Body of pancreas (tissue), 4 donors: ENCODE results near the gene LYPLA2. TPM values are rescaled to one million over a fixed set of nuclear protein-coding genes. Genes with fewer than 3 reads are reported as not detected.
"Not testable (repeated sequence)": the region's sequence is repeated elsewhere in the genome, so short reads cannot be mapped to it uniquely, and the experiment has no call there.

Experiments
- ATAC-seq: fragments of 150-250 bp; one replicate; pipeline ENCODE4 v1.9.1; 2016
- DNase-seq, 4 donors: peaks; one replicate each; pipeline ENCODE4 v3.0.0-alpha.2; 2019
- H3K27ac ChIP-seq, 4 donors: fragments of 200-600 bp; sonication (generic); 1 replicate in 3 of 4; 2 replicates in 1 of 4; pipeline versions ENCODE4 v1.5.1 to v1.6.1; 2016 to 2019; ENCODE audit warnings: mild to moderate bottlenecking in 1 of 4, mixed read lengths in 1 of 4, moderate library complexity in 1 of 4
- H3K27me3 ChIP-seq, 2 donors: fragments of 200-600 bp; sonication (generic); one replicate each; pipeline ENCODE4 v1.6.0; 2016; ENCODE audit warnings: mild to moderate bottlenecking in 1 of 2
- H3K36me3 ChIP-seq, 2 donors: fragments of 200-600 bp; sonication (generic); replicated peaks in 1 of 2; 2 replicates each; pipeline ENCODE4 v1.5.1; 2016; ENCODE audit warnings: low read depth in 2 of 2; ENCODE audit not compliant: insufficient read depth in 1 of 2
- H3K4me1 ChIP-seq: fragments of 200-600 bp; sonication (generic); one replicate; pipeline ENCODE4 v1.6.0; 2016
- H3K4me3 ChIP-seq, 2 donors: fragments of 200-600 bp; sonication (generic); 1 replicate in 1 of 2; 2 replicates in 1 of 2; pipeline ENCODE4 v1.5.1; 2016 to 2019
- H3K9me3 ChIP-seq, 3 donors: fragments of 200-600 bp; sonication (generic); 1 replicate in 2 of 3; 2 replicates in 1 of 3; pipeline ENCODE4 v1.5.1; 2016
- POLR2A ChIP-seq, 3 donors: fragments of 450-650 bp; IDR thresholded peaks; one replicate each; pipeline ENCODE4 v1.6.1; 2016; ENCODE audit warnings: antibody characterized with exemption in 3 of 3, mild to moderate bottlenecking in 2 of 3
- WGBS, 2 donors: methylation state at CpG; one replicate each; pipeline ENCODE4 v1.1.5; 2017; 5-methylcytosine and 5-hydroxymethylcytosine counted together
- intact Hi-C: fragments of 100-400 bp; cut with DNase I; formaldehyde crosslinking; loops from one replicate; pipeline ENCODE4 v1.15.1; 2023
- total RNA-seq, 2 donors: library from RNA; depleted of rRNA; stranded (reverse); fragments of >200 nt; gene quantifications; one replicate each; pipeline ENCODE4 v1.1.0, GENCODE V29; 2016
- TF ChIP-seq, protein P1 (sequence below), 7 experiments: fragments of 450-650 bp in 4 of 7; fragments of 200-600 bp in 3 of 7; sonication (generic) in 3 of 7; IDR thresholded peaks; one replicate each; pipeline ENCODE4 v1.5.1; 2016 to 2019; ENCODE audit warnings: antibody characterized with exemption in 7 of 7

LYPLA2 gene
- total RNA-seq, 2 donors from 2014 or later, result 20.4 to 28.5 TPM

DNA sequence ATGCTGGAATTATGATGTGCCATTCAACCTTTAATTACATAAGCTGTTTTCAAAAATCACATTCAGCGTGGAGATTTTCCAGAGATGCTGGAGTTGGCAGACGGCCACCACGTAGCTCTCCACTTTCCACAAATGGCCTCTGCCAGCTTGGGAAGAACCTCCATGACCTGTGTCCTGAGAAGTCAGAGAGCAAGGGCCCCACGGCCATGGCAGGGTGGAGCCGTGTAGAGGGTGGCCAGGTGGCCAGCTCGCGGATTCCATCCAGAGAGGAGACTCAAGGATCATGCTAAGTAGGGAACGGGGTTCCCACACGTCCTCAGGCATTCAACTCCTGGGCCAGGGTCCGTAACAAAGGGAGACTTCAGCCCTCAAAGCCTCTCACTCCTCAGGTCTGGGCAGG lies 10.9 kb downstream of the LYPLA2 start:
- H3K27me3 ChIP-seq, result no peaks in the 10 kb centered on the region
- no peaks in the 10 kb centered on the region for H3K9me3 ChIP-seq
- intact Hi-C loops, result no loop called here
- H3K36me3 ChIP-seq, result no peaks in the 10 kb centered on the region
- ATAC-seq, result no peak
- TF ChIP-seq, protein P1, sequence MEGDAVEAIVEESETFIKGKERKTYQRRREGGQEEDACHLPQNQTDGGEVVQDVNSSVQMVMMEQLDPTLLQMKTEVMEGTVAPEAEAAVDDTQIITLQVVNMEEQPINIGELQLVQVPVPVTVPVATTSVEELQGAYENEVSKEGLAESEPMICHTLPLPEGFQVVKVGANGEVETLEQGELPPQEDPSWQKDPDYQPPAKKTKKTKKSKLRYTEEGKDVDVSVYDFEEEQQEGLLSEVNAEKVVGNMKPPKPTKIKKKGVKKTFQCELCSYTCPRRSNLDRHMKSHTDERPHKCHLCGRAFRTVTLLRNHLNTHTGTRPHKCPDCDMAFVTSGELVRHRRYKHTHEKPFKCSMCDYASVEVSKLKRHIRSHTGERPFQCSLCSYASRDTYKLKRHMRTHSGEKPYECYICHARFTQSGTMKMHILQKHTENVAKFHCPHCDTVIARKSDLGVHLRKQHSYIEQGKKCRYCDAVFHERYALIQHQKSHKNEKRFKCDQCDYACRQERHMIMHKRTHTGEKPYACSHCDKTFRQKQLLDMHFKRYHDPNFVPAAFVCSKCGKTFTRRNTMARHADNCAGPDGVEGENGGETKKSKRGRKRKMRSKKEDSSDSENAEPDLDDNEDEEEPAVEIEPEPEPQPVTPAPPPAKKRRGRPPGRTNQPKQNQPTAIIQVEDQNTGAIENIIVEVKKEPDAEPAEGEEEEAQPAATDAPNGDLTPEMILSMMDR (IDR thresholded peaks at IDR 0.05), result no peak
- no peak for TF ChIP-seq POLR2A (IDR thresholded peaks at IDR 0.05)
- peaks cover 33% of the 10 kb centered on the region for H3K4me1 ChIP-seq
- peak overlapping the region; percentile 94 to 97 (median 96) for H3K27ac ChIP-seq
- peak in 1 of 4 donors; percentile 25 for DNase-seq
- H3K4me3 ChIP-seq, result no peak overlapping the region
- 50 to 53% methylated on average over 2 to 10 of the region's 10 CpGs for WGBS, 2 donors

DNA sequence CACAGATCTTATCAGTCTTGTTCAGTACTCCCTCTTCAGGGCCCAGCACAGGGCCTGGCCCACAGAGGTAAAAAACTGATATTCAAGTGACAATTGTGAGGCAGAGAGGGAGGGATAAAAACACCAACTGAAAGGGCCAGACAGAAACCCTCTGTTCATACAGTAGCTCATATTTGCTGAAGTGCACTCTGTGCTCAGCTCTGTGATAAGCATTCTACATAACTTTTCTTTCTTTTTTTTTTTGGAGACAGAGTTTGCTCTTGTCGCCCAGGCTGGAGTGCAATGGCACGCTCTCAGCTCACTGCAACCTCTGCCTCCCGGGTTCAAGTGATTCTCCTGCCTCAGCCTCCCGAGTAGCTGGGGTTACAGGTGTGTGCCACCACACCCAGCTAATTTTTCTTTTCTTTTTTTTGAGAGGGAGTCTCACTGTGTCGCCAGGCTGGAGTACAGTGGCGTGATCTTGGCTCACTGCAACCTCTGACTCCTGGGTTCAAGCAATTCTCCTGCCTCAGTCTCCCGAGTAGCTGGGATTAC lies 11.9 kb downstream of the LYPLA2 start:
- ATAC-seq, H3K9me3 ChIP-seq, intact Hi-C loops, DNase-seq, H3K4me3 ChIP-seq, H3K27ac ChIP-seq, H3K36me3 ChIP-seq, H3K27me3 ChIP-seq: not testable (repeated sequence)
- peaks cover 29% of the 10 kb centered on the region for H3K4me1 ChIP-seq
- WGBS, 2 donors, result 94 to 99% methylated on average over 7 of the region's 7 CpGs

DNA sequence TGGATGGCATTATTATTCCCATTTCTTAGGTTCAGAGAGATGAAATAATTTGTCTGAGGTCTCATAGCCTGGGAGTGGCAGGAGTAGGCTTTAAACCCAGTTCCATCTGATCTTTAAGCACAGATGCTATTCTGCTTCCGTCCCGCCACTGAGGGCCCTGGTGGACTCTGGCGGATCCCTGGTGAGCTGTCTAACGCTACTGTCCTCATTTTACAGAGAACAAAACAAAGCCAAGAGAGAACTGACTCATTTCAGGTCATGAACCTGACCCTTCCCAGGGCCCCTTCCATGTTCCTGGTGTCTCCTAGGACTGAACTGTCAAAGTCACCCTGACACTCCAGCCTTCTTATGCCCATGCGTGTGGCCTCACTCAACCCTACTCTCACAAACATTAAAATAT lies 12.7 kb downstream of the LYPLA2 start:
- TF ChIP-seq POLR2A (IDR thresholded peaks at IDR 0.05), result no peak
- TF ChIP-seq, protein P1 (IDR thresholded peaks at IDR 0.05), result no peak
- DNase-seq (no peak), ATAC-seq (no peak)
- intact Hi-C loops, result no loop called here
- Histone ChIP-seq H3K27ac (no peak overlapping the region), H3K27me3 (no peaks in the 10 kb centered on the region), H3K9me3 (no peaks in the 10 kb centered on the region), H3K4me1 (peaks cover 21% of the 10 kb centered on the region), H3K4me3 (no peak overlapping the region), H3K36me3 (no peaks in the 10 kb centered on the region)
- 90 to 98% methylated on average over 5 of the region's 5 CpGs for WGBS, 2 donors

DNA sequence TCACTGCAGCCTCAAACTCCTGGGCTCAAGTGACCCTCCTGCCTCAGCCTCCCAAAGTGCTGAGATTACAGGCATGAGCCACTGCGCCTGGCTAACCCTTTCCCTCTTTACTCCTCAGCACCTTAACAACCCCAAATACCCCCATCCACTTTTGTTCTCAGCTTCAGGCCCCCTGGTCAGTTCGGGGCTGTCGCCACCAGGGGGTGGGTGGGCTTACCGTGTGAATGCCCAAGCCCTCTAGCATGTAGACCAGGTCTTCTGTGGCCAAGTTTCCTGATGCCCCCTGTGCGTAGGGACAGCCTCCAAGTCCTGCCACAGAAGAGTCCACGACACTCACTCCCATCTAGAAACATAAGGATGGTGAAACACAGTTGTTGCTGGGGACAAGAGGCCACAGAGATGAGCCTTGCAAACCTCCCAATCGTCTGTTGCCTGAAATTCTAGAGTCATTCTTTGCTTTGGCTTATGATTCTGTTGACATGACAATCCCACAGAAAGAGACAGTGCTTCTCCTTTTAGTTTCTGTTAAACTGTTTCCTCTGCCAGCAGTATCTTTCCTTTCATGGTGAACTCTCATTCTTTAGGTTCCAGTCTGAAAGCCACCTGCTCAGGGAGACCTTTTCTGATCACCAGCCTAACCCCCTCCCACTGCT lies 13.4 kb downstream of the LYPLA2 start:
- Histone ChIP-seq H3K27ac (no peak overlapping the region), H3K36me3 (no peaks in the 10 kb centered on the region), H3K9me3 (no peaks in the 10 kb centered on the region), H3K27me3 (no peaks in the 10 kb centered on the region), H3K4me3 (no peak overlapping the region), H3K4me1 (peaks cover 15% of the 10 kb centered on the region)
- WGBS, 2 donors, result 75 to 82% methylated on average over 7 of the region's 7 CpGs
- ATAC-seq, result no peak
- intact Hi-C loops, result no loop called here
- TF ChIP-seq, protein P1 (IDR thresholded peaks at IDR 0.05), result no peak
- no peak for TF ChIP-seq POLR2A (IDR thresholded peaks at IDR 0.05)
- no peak for DNase-seq

DNA sequence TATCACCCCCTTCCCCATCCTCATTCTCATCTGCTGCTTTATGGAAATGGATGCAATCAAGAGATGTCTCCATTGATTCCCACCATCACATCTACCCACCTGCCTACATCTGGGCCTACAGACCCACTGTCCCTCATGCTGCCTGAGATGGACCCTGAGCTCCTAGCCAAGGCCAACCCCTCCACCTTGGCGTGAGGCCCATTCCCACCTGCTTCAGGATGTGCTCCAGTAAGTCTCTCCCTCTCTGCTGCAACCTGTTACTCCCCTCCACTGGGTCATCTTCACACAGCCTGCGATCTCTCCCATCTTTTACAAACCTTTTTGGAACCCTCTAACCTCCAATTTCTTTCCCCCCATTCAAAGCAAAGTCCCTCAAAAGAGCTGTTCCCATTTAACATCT lies 14.1 kb downstream of the LYPLA2 start:
- H3K36me3 ChIP-seq, result no peaks in the 10 kb centered on the region

More for the DNA sequence above, 14.1 kb downstream of the LYPLA2 start:
- DNase-seq (no peak), ATAC-seq (no peak)
- intact Hi-C loops, result no loop called here
- no peak overlapping the region for H3K4me3 ChIP-seq
- no peaks in the 10 kb centered on the region for H3K27me3 ChIP-seq
- TF ChIP-seq, protein P1 (IDR thresholded peaks at IDR 0.05), result no peak
- TF ChIP-seq POLR2A (IDR thresholded peaks at IDR 0.05), result no peak
- no peak overlapping the region for H3K27ac ChIP-seq
- 81 to 85% methylated on average over 2 of the region's 2 CpGs for WGBS, 2 donors
- H3K4me1 ChIP-seq, result peaks cover 16% of the 10 kb centered on the region
- no peaks in the 10 kb centered on the region for H3K9me3 ChIP-seq
